RWPE2 (cell line): ENCODE measurements around the gene CEP20.
A peak's percentile ranks its signal among the peaks of the same experiment; 100 is the strongest.

Experiments
- ATAC-seq: fragments of 200-7000 bp; cut with Tn5 transposase; 3 replicates; pipeline ENCODE4 v1.9.1; 2021; ENCODE audit warnings: low read depth
- DNase-seq: peaks from one replicate; pipeline ENCODE4 v3.0.0-alpha.2; 2020; ENCODE audit warnings: low spot score
- H3K27ac ChIP-seq: fragments of 450-650 bp; 2 replicates; pipeline ENCODE4 v1.5.1; 2017; ENCODE audit warnings: mild to moderate bottlenecking; ENCODE audit not compliant: poor library complexity, severe bottlenecking
- H3K27me3 ChIP-seq: fragments of 250-450 bp; sonication (Bioruptor Pico); 2 replicates; pipeline ENCODE4 v1.5.1; 2021; ENCODE audit warnings: mild to moderate bottlenecking, moderate library complexity; ENCODE audit not compliant: insufficient read depth, poor library complexity, severe bottlenecking
- H3K36me3 ChIP-seq: fragments of 250-450 bp; sonication (Bioruptor Pico); 2 replicates; pipeline ENCODE4 v1.5.1; 2020; ENCODE audit warnings: low read depth, mild to moderate bottlenecking, moderate library complexity
- H3K4me1 ChIP-seq: fragments of 250-450 bp; sonication (Bioruptor Pico); 2 replicates; pipeline ENCODE4 v1.5.1; 2021; ENCODE audit warnings: mild to moderate bottlenecking, moderate library complexity; ENCODE audit not compliant: insufficient read depth, poor library complexity, severe bottlenecking
- H3K4me3 ChIP-seq: fragments of 250-450 bp; sonication (Bioruptor Pico); 2 replicates; pipeline ENCODE4 v1.5.1; 2021; ENCODE audit warnings: mild to moderate bottlenecking, moderate library complexity; ENCODE audit not compliant: severe bottlenecking
- H3K9me3 ChIP-seq: fragments of 250-450 bp; sonication (Bioruptor Pico); 2 replicates; pipeline ENCODE4 v1.5.1; 2021; ENCODE audit warnings: mild to moderate bottlenecking, moderate library complexity; ENCODE audit not compliant: severe bottlenecking
- TF ChIP-seq, protein P1 (sequence below): fragments of 450-650 bp; IDR thresholded peaks from one replicate; pipeline ENCODE4 v1.5.1; 2017; ENCODE audit warnings: mild to moderate bottlenecking, moderate library complexity; ENCODE audit not compliant: poor library complexity, severe bottlenecking

Gene CEP20

GRCh38 chr16:15916323-15916722 is 27.9 kb upstream of the CEP20 start:
- DNase-seq, result no peak
- Histone ChIP-seq H3K4me1 (peaks cover 15% of the 10 kb centered on the region), H3K9me3 (no peaks in the 10 kb centered on the region), H3K36me3 (no peaks in the 10 kb centered on the region), H3K4me3 (no peak overlapping the region), H3K27ac (no peak overlapping the region), H3K27me3 (no peaks in the 10 kb centered on the region)
- ATAC-seq, result no peak
- TF ChIP-seq, protein P1, sequence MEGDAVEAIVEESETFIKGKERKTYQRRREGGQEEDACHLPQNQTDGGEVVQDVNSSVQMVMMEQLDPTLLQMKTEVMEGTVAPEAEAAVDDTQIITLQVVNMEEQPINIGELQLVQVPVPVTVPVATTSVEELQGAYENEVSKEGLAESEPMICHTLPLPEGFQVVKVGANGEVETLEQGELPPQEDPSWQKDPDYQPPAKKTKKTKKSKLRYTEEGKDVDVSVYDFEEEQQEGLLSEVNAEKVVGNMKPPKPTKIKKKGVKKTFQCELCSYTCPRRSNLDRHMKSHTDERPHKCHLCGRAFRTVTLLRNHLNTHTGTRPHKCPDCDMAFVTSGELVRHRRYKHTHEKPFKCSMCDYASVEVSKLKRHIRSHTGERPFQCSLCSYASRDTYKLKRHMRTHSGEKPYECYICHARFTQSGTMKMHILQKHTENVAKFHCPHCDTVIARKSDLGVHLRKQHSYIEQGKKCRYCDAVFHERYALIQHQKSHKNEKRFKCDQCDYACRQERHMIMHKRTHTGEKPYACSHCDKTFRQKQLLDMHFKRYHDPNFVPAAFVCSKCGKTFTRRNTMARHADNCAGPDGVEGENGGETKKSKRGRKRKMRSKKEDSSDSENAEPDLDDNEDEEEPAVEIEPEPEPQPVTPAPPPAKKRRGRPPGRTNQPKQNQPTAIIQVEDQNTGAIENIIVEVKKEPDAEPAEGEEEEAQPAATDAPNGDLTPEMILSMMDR, result no peak

DNA sequence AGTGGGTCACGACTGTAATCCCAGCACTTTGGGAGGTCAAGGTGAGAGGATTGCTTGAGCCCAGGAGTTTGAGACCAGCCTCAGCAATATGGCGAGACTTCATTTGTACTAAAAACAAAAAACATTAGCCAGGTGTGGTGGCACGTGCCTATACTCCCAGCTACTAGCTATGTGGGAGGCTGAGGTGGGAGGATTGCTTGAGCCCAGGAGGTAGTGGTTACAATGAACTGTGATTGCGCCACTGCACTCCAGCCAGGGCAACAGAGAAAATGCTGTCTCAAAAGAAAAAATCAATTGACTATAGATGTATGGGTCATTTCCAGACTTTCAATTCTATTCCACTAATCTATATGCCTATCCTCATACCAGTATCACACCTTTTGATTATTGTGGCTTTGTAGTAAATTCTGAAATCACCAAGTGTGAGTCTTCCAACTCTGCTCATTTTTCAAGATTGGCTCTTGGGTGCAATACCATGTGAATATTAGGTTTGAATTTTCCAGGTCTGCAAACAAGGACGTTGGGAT is 27.2 kb upstream of the CEP20 start:
- ATAC-seq (no peak), DNase-seq (no peak)
- TF ChIP-seq, protein P1, result no peak

GRCh38 chr16:15913046-15913698 is 24.8 kb upstream of the CEP20 start:
- Histone ChIP-seq H3K27ac (no peak overlapping the region), H3K4me1 (no peaks in the 10 kb centered on the region), H3K27me3 (no peaks in the 10 kb centered on the region), H3K4me3 (no peak overlapping the region), H3K36me3 (no peaks in the 10 kb centered on the region), H3K9me3 (no peaks in the 10 kb centered on the region)
- TF ChIP-seq, protein P1, result no peak
- no peak for DNase-seq
- no peak for ATAC-seq

More for the DNA sequence above, 27.2 kb upstream of the CEP20 start:
- Histone ChIP-seq H3K4me3 (no peak overlapping the region), H3K9me3 (no peaks in the 10 kb centered on the region), H3K4me1 (peaks cover 14% of the 10 kb centered on the region), H3K27me3 (no peaks in the 10 kb centered on the region), H3K36me3 (no peaks in the 10 kb centered on the region), H3K27ac (no peak overlapping the region)

DNA sequence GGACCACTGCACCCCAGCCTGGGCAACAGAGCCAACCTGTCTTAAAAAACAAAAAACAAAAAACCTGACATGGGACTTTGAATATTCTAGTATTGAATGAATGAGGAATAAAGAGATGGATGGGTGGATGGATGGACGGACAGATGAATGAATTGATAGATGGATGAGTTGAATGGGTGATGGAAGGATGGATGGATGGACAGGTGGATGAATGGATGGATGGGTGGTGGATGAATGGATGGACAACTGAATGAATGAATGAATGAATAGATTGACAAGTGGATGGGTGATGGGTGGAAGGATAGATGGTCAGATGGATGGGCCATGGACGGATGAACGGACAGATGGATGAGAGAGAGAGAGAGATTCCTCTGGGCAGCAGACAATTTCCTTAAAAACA is 22.8 kb upstream of the CEP20 start:
- Histone ChIP-seq H3K9me3 (no peaks in the 10 kb centered on the region), H3K27ac (no peak overlapping the region), H3K36me3 (no peaks in the 10 kb centered on the region), H3K4me1 (no peaks in the 10 kb centered on the region), H3K27me3 (no peaks in the 10 kb centered on the region), H3K4me3 (no peak overlapping the region)
- TF ChIP-seq, protein P1, result no peak
- no peak for ATAC-seq
- no peak for DNase-seq

DNA sequence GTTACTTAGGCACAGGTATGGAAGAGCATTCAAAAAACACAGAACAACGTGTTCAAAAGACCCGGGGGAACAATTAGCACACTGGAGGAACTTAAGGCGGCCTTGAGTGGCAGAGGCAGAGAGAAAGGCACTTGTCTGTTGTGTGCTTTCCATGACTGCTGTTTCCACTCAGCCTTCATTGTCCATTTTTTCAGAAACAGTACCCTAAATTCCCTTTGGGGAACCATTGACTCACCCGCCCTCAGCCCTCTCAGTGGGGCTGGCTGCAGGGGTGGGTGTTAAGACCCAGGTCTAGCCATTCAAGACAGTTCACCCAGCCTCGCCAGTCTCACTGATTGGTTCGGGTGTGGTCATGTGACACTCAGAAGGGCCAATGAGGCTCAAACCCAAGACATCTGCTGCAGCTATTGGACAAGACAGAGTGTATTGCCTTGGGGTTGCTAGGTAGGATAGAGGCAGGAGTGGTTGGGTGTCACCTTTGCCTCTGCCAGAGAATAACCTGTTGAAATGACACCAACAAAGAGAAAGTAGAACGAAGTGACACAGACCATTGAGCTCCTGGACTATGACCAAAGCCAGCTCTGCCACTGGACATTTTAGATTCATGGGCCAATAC is 19.6 kb upstream of the CEP20 start:
- no peak for DNase-seq
- TF ChIP-seq, protein P1, result no peak
- Histone ChIP-seq H3K4me3 (no peak overlapping the region), H3K27ac (no peak overlapping the region), H3K36me3 (no peaks in the 10 kb centered on the region), H3K27me3 (no peaks in the 10 kb centered on the region), H3K4me1 (no peaks in the 10 kb centered on the region), H3K9me3 (no peaks in the 10 kb centered on the region)
- peak; percentile 94 for ATAC-seq
